Sigmoid colon (tissue), 7 donors: ENCODE measurements around the gene CFAP100. TPM values are rescaled to one million over a fixed set of nuclear protein-coding genes. Genes with fewer than 3 reads are reported as not detected.

Experiments used
- DNase-seq: peaks from one replicate; pipeline ENCODE4 v3.0.0-alpha.2; 2019
- H3K27ac ChIP-seq, 4 donors: fragments of 200-600 bp; sonication (generic); one replicate each; pipeline ENCODE4 v1.5.1; 2016 to 2019; ENCODE audit warnings: mild to moderate bottlenecking in 1 of 4
- H3K27me3 ChIP-seq, 3 donors: fragments of 200-600 bp; sonication (generic); one replicate each; pipeline ENCODE4 v1.5.1; 2019; ENCODE audit warnings: mild to moderate bottlenecking in 1 of 3
- H3K36me3 ChIP-seq, 4 donors: fragments of 200-600 bp; sonication (generic); one replicate each; pipeline ENCODE4 v1.5.1; 2016 to 2019
- H3K4me1 ChIP-seq, 4 donors: fragments of 200-600 bp; sonication (generic); one replicate each; pipeline ENCODE4 v1.5.1; 2017 to 2019
- H3K4me3 ChIP-seq, 4 donors: fragments of 200-600 bp; sonication (generic); one replicate each; pipeline ENCODE4 v1.5.1; 2017 to 2019; ENCODE audit warnings: mild to moderate bottlenecking in 2 of 4, moderate library complexity in 1 of 4
- H3K9me3 ChIP-seq, 4 donors: fragments of 200-600 bp in 3 of 4; sonication (generic) in 3 of 4; one replicate each; pipeline versions ENCODE4 v1.5.1 to v1.6.1; 2013 to 2019
- EP300 ChIP-seq, 4 donors: sonication (generic); formaldehyde crosslinking; IDR thresholded peaks; one replicate each; pipeline ENCODE4 v1.6.1; 2017; ENCODE audit warnings: antibody characterized with exemption in 4 of 4
- POLR2A ChIP-seq, 2 donors: fragments of 450-650 bp; IDR thresholded peaks; one replicate each; pipeline ENCODE4 v1.6.1; 2016; ENCODE audit warnings: antibody characterized with exemption in 2 of 2, mild to moderate bottlenecking in 2 of 2, moderate library complexity in 2 of 2
- POLR2AphosphoS5 ChIP-seq, 4 donors: sonication (generic); formaldehyde crosslinking; IDR thresholded peaks; one replicate each; pipeline ENCODE4 v1.6.1; 2017; ENCODE audit warnings: antibody characterized with exemption in 4 of 4
- WGBS, 2 donors: extraction: QIAGEN DNeasy Blood & Tissue Kit; methylation state at CpG; one replicate each; pipeline ENCODE4 v1.1.7; 2013; 5-methylcytosine and 5-hydroxymethylcytosine counted together
- intact Hi-C: fragments of 100-400 bp; cut with DNase I; formaldehyde crosslinking; loops from one replicate; pipeline ENCODE4 v1.15.1; 2023
- polyA plus RNA-seq, 3 donors: library from polyadenylated mRNA; stranded (reverse); fragments of 200-250 nt; gene quantifications; one replicate each; pipeline ENCODE4 v1.2.3, GENCODE V29; 2013
- total RNA-seq, 4 donors: library from RNA; depleted of rRNA; stranded (reverse); fragments of >200 nt; gene quantifications; one replicate each; pipeline ENCODE4 v1.1.0, GENCODE V29; 2016
- TF ChIP-seq, protein P1 (sequence below), 4 experiments: fragments of 450-650 bp in 3 of 4; fragments of 200-600 bp in 1 of 4; IDR thresholded peaks; one replicate each; pipeline ENCODE4 v1.5.1; 2016 to 2019; ENCODE audit warnings: antibody characterized with exemption in 4 of 4, mild to moderate bottlenecking in 3 of 4, moderate library complexity in 2 of 4
- donor health status: healthy with polysubstance abuse.
- donor health status: Bipolar disorder and iron deficiency.
- donor health status: healthy.

CFAP100 gene
- total and polyA plus RNA-seq, 7 donors: not detected

DNA sequence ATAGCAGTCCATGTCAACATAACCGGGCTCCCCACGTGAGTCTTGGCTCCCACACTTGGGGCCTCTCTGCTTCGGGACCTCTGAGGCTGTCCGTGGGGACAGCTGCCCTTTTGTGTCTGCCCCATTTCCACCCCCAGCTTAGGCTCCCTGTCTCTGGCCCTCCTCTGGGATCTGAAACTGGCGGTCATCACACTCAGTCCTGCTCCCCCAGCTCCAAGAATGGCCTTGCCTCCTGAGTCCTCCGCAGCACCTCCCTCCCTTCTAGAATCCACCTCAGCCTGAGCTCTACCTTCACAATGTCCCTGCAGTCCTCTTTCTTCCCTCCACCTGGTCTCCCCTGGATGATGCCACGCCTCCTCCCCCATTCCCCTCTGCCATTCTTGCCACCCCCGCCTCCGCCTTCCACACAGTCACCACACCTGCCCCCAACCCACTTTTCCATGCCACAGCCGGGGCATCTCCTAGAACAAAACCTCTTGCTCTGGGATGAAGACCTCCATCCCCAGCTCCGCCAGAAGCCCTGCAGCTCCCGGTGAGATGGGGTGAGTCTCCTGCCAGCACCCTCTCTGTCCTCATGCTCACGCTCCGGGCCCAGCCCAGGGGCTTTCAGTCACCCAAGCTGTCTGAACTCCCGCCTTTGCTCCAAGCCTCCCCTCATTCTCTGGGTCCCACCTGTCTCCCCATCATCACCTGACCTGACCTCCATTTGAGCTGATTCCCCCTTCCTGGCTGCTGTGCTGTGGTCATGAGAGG is 88.0 kb downstream of the CFAP100 start:
- TF ChIP-seq POLR2A (IDR thresholded peaks at IDR 0.05) (no peak), POLR2AphosphoS5 (IDR thresholded peaks at IDR 0.05) (no peak), EP300 (IDR thresholded peaks at IDR 0.05) (no peak)
- TF ChIP-seq, protein P1, sequence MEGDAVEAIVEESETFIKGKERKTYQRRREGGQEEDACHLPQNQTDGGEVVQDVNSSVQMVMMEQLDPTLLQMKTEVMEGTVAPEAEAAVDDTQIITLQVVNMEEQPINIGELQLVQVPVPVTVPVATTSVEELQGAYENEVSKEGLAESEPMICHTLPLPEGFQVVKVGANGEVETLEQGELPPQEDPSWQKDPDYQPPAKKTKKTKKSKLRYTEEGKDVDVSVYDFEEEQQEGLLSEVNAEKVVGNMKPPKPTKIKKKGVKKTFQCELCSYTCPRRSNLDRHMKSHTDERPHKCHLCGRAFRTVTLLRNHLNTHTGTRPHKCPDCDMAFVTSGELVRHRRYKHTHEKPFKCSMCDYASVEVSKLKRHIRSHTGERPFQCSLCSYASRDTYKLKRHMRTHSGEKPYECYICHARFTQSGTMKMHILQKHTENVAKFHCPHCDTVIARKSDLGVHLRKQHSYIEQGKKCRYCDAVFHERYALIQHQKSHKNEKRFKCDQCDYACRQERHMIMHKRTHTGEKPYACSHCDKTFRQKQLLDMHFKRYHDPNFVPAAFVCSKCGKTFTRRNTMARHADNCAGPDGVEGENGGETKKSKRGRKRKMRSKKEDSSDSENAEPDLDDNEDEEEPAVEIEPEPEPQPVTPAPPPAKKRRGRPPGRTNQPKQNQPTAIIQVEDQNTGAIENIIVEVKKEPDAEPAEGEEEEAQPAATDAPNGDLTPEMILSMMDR (IDR thresholded peaks at IDR 0.05): no peak
- no peaks in the 10 kb centered on the region for H3K36me3 ChIP-seq
- no peaks in the 10 kb centered on the region for H3K9me3 ChIP-seq
- H3K4me1 ChIP-seq: no peaks in the 10 kb centered on the region
- no peak for DNase-seq
- H3K27me3 ChIP-seq: no peaks in the 10 kb centered on the region
- WGBS, 2 donors: 80 to 94% methylated on average over 15 of the region's 15 CpGs
- no peak overlapping the region for H3K4me3 ChIP-seq
- intact Hi-C loops: no loop called here
- H3K27ac ChIP-seq: no peak overlapping the region

DNA sequence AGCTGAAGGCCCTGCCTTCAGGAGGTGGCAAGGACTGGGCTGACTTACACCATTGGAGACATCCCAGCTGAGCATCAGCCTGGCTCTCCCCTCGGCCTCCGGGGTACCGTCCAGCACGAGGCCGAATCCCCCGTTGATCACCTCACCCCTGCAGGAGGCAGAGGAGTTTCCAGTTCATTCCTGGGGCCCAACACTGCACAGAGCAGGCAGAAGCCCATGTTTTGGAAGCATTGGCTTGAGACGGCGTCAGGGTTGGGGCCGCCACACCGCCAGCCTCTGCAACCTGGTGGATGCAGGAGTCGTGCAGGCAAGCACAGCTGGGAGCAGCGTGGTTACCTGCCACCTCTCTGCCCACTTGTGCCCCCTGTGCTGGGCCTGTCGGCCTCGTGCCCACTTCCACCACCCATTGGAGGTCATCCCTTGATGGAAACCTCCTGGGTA is 88.6 kb downstream of the CFAP100 start:
- H3K36me3 ChIP-seq: no peaks in the 10 kb centered on the region
- no peaks in the 10 kb centered on the region for H3K27me3 ChIP-seq
- DNase-seq: no peak
- H3K4me3 ChIP-seq: no peak overlapping the region
- WGBS, 2 donors: 86 to 93% methylated on average over 14 of the region's 14 CpGs
- TF ChIP-seq EP300 (IDR thresholded peaks at IDR 0.05): no peak
- TF ChIP-seq POLR2AphosphoS5 (IDR thresholded peaks at IDR 0.05): no peak
- no peak for TF ChIP-seq POLR2A (IDR thresholded peaks at IDR 0.05)
- H3K9me3 ChIP-seq: no peaks in the 10 kb centered on the region
- intact Hi-C loops: no loop called here
- no peaks in the 10 kb centered on the region for H3K4me1 ChIP-seq
- H3K27ac ChIP-seq: no peak overlapping the region

DNA sequence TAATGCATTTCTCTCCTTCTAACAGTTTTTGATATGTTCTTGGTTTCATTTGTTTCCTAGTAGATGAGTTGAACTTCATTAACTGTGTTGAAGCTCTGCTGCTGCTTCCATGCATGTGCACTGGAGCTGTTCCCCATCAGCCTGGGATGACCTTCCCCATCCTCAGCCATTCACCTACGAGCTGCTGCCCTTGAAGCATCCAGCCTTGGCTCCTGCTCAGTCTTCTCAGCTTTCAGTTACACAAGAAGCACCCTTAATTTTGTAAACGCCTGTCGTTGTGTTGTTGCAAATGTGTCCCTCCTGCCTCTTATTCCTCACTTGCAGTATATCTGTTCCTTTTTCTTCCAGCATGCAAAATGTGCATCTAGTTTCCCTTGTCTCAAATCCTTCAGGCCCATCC is 89.4 kb downstream of the CFAP100 start:
- TF ChIP-seq, protein P1 (IDR thresholded peaks at IDR 0.05): no peak
- TF ChIP-seq POLR2A (IDR thresholded peaks at IDR 0.05): no peak
- TF ChIP-seq EP300 (IDR thresholded peaks at IDR 0.05): no peak
- no peak for TF ChIP-seq POLR2AphosphoS5 (IDR thresholded peaks at IDR 0.05)
- Histone ChIP-seq H3K27ac (no peak overlapping the region), H3K4me1 (no peaks in the 10 kb centered on the region), H3K9me3 (no peaks in the 10 kb centered on the region), H3K4me3 (no peak overlapping the region), H3K36me3 (no peaks in the 10 kb centered on the region), H3K27me3 (no peaks in the 10 kb centered on the region)
- WGBS, 2 donors: 81 to 86% methylated on average over 3 of the region's 3 CpGs
- no peak for DNase-seq
- intact Hi-C loops: no loop called here

DNA sequence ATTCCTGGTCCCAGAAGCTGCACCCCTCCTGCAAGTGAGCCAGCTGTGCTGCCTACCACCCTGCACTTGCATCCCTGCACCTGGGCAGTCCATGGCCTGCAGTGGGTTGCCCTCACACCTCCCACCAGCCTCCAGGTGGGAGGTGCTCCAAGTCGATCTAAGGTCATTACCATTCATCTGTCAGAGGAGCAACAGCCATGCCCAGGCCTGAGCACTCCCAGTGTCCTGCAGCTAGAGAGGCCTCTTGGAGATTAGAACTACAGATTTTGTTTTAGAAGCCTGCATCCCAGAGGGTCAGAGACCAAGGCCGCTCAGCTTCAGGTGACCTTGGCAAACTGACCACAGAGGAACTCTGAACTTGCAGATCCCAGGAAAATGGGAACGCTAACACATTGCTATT is 90.0 kb downstream of the CFAP100 start:
- Histone ChIP-seq H3K4me3 (no peak overlapping the region), H3K36me3 (no peaks in the 10 kb centered on the region)
- WGBS, 2 donors: 75 to 84% methylated on average over 3 of the region's 3 CpGs

DNA sequence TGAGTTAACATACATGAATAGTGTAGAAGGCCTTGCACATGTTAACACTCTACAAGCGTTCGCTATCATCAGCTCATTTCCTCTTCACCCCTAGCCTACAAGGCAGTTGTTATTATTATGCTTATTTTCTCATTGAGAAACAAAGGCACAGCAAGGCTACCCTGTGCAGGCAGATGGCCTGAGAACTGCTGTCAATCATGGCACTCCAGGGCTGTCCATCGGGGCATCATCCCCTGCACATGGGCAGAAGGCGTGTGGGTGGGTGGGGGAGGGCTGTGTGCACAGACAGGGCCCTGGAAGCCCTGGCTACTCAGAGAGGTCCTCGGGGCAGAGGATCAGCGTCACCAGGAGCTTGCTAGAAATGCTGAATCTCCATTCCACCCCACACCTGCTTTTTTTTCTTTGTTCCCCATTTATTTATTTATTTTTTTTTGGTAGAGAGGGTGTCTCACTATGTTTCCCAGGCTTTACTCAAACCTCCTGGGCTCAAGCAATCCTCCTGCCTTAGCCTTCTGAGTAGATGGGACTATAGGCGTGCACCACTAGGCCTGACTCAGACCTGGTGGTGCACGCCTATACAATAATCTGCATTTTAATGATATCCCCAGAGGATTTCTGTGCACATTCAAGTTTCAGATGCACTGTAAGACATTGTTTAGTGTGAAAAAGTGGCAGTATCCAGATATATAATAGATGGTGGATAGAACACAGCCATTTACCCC is 90.6 kb downstream of the CFAP100 start:
- no peaks in the 10 kb centered on the region for H3K4me1 ChIP-seq
- no peak for DNase-seq
- H3K36me3 ChIP-seq: no peaks in the 10 kb centered on the region
- H3K27me3 ChIP-seq: no peaks in the 10 kb centered on the region
- intact Hi-C loops: no loop called here
- H3K27ac ChIP-seq: no peak overlapping the region
- no peak overlapping the region for H3K4me3 ChIP-seq
- TF ChIP-seq, protein P1 (IDR thresholded peaks at IDR 0.05): no peak
- TF ChIP-seq POLR2A (IDR thresholded peaks at IDR 0.05): no peak
- TF ChIP-seq EP300 (IDR thresholded peaks at IDR 0.05): no peak
- no peak for TF ChIP-seq POLR2AphosphoS5 (IDR thresholded peaks at IDR 0.05)
- no peaks in the 10 kb centered on the region for H3K9me3 ChIP-seq
- 85 to 90% methylated on average over 8 of the region's 8 CpGs for whole genome bisulfite sequencing, 2 donors

More for the DNA sequence above, 90.0 kb downstream of the CFAP100 start:
- Histone ChIP-seq H3K27ac (no peak overlapping the region), H3K27me3 (no peaks in the 10 kb centered on the region), H3K4me1 (no peaks in the 10 kb centered on the region), H3K9me3 (no peaks in the 10 kb centered on the region)
- DNase-seq: no peak
- TF ChIP-seq POLR2A (IDR thresholded peaks at IDR 0.05) (no peak), POLR2AphosphoS5 (IDR thresholded peaks at IDR 0.05) (no peak), EP300 (IDR thresholded peaks at IDR 0.05) (no peak)
- TF ChIP-seq, protein P1 (IDR thresholded peaks at IDR 0.05): no peak
- intact Hi-C loops: no loop called here
